WERI-Rb-1 (cell line): Measurements from ENCODE around the gene SEMA5A.

Experiments
- DNase-seq: peaks from one replicate; pipeline ENCODE4 v3.0.0-alpha.2; 2020
- H3K27ac ChIP-seq: fragments of 250-450 bp; sonication (Bioruptor Pico); 2 replicates; pipeline ENCODE4 v1.5.1; 2020; ENCODE audit warnings: mild to moderate bottlenecking, moderate library complexity
- H3K27me3 ChIP-seq: fragments of 250-450 bp; sonication (Bioruptor Pico); 2 replicates; pipeline ENCODE4 v1.5.1; 2021; ENCODE audit warnings: mild to moderate bottlenecking, low read depth, moderate library complexity; ENCODE audit not compliant: insufficient read depth, severe bottlenecking
- H3K36me3 ChIP-seq: fragments of 250-450 bp; sonication (Bioruptor Pico); 2 replicates; pipeline ENCODE4 v1.5.1; 2020; ENCODE audit warnings: mild to moderate bottlenecking, moderate library complexity
- H3K4me3 ChIP-seq: 2 replicates; pipeline ENCODE4 v1.5.1; 2011; ENCODE audit warnings: low read depth, mild to moderate bottlenecking, control low read depth, low read length
- H3K9me3 ChIP-seq: fragments of 250-450 bp; sonication (Bioruptor Pico); 2 replicates; pipeline ENCODE4 v1.5.1; 2021; ENCODE audit warnings: mild to moderate bottlenecking, moderate library complexity; ENCODE audit not compliant: severe bottlenecking
- CTCF ChIP-seq: IDR thresholded peaks from 2 replicates; pipeline ENCODE4 v1.5.1; 2011; ENCODE audit warnings: low read depth, mild to moderate bottlenecking, control low read depth, inconsistent platforms, low read length

The SEMA5A gene

GRCh38 chr5:9062873-9063272 lies 483.0 kb downstream of the SEMA5A start:
- Histone ChIP-seq H3K4me3 (no peak overlapping the region), H3K9me3 (no peaks in the 10 kb centered on the region), H3K27me3 (no peaks in the 10 kb centered on the region), H3K27ac (no peak overlapping the region), H3K36me3 (no peaks in the 10 kb centered on the region)
- no peak for DNase-seq
- TF ChIP-seq CTCF = no peak

- H3K9me3 ChIP-seq = no peaks in the 10 kb centered on the region
- H3K27ac ChIP-seq = no peak overlapping the region
- H3K4me3 ChIP-seq = no peak overlapping the region
- H3K27me3 ChIP-seq = no peaks in the 10 kb centered on the region
- TF ChIP-seq CTCF = no peak
- H3K36me3 ChIP-seq = no peaks in the 10 kb centered on the region
- DNase-seq = no peak
Measured at GRCh38 chr5:9059920-9060691, 485.8 kb downstream of the SEMA5A start.

GRCh38 chr5:9058666-9059065 lies 487.2 kb downstream of the SEMA5A start:
- no peak overlapping the region for H3K4me3 ChIP-seq
- no peaks in the 10 kb centered on the region for H3K36me3 ChIP-seq
- TF ChIP-seq CTCF = no peak
- no peak for DNase-seq
- H3K27me3 ChIP-seq = no peaks in the 10 kb centered on the region
- no peak overlapping the region for H3K27ac ChIP-seq
- no peaks in the 10 kb centered on the region for H3K9me3 ChIP-seq

GRCh38 chr5:9058161-9058560 lies 487.7 kb downstream of the SEMA5A start:
- no peak for DNase-seq
- no peak for TF ChIP-seq CTCF
- Histone ChIP-seq H3K27me3 (no peaks in the 10 kb centered on the region), H3K4me3 (no peak overlapping the region), H3K36me3 (no peaks in the 10 kb centered on the region), H3K27ac (no peak overlapping the region), H3K9me3 (no peaks in the 10 kb centered on the region)

GRCh38 chr5:9057406-9058000 lies 488.4 kb downstream of the SEMA5A start:
- H3K9me3 ChIP-seq = no peaks in the 10 kb centered on the region
- DNase-seq = no peak
- H3K27me3 ChIP-seq = no peaks in the 10 kb centered on the region
- H3K4me3 ChIP-seq = no peak overlapping the region
- TF ChIP-seq CTCF = no peak
- H3K27ac ChIP-seq = no peak overlapping the region
- H3K36me3 ChIP-seq = no peaks in the 10 kb centered on the region
